SK-N-SH (cell line): Measurements from ENCODE around the gene SH3RF1. TPM values are rescaled to one million over a fixed set of nuclear protein-coding genes. Genes with fewer than 3 reads are reported as not detected.
A peak's percentile ranks its signal among the peaks of the same experiment; 100 is the strongest.

Experiments
- CTCF ChIA-PET: fragments of 300-600, 350-600 bp; formaldehyde crosslinking; extraction: SDS; loops from one replicate; lab custom pipeline; 2021; lab: Yijun Ruan, JAX
- POLR2A ChIA-PET: fragments of 350-600 bp; sonication (Branson Sonifier 250); formaldehyde crosslinking; extraction: SDS; loops from one replicate; lab custom pipeline; 2020; ENCODE audit warnings: antibody characterized with exemption, inconsistent platforms; lab: Yijun Ruan, JAX
- DNase-seq: peaks from one replicate; pipeline ENCODE4 v3.0.0; 2012
- H2AFZ ChIP-seq: fragments of 200-600 bp; sonication (generic); 2 replicates; pipeline ENCODE4 v1.8.1; 2016; ENCODE audit warnings: antibody characterized with exemption, mild to moderate bottlenecking, low read depth
- H3F3A ChIP-seq: fragments of 200-600 bp; sonication (generic); replicated peaks from 2 replicates; pipeline ENCODE3; 2016; ENCODE audit warnings: antibody characterized with exemption, mild to moderate bottlenecking; ENCODE audit not compliant: insufficient read depth
- H3K27ac ChIP-seq, 2 experiments: fragments of 200-500 bp in 1 of 2; fragments of 200-600 bp in 1 of 2; sonication (Bioruptor generic) in 1 of 2; sonication (generic), shearing (Covaris generic) in 1 of 2; 2 replicates each; pipeline versions ENCODE4 v1.5.1 to v1.6.1; 2014 to 2016; ENCODE audit warnings: low read depth in 2 of 2, inconsistent platforms in 1 of 2, low read length in 1 of 2, mild to moderate bottlenecking in 1 of 2, mixed read lengths in 1 of 2
- H3K27me3 ChIP-seq: fragments of 200-600 bp; sonication (generic), shearing (Covaris generic); 2 replicates; pipeline ENCODE4 v1.6.1; 2016; ENCODE audit warnings: mixed run types; ENCODE audit not compliant: insufficient read depth
- H3K36me3 ChIP-seq, 2 experiments: fragments of 200-500 bp in 1 of 2; fragments of 200-600 bp in 1 of 2; sonication (Bioruptor generic) in 1 of 2; sonication (generic) in 1 of 2; replicated peaks in 1 of 2; 2 replicates each; pipeline versions ENCODE3 to v1.5.1; 2014 to 2016; ENCODE audit warnings: low read length in 1 of 2, mild to moderate bottlenecking in 1 of 2; ENCODE audit not compliant: insufficient read depth in 2 of 2, control insufficient read depth in 1 of 2
- H3K4me1 ChIP-seq, 2 experiments: fragments of 200-500 bp in 1 of 2; fragments of 200-600 bp in 1 of 2; sonication (Bioruptor generic) in 1 of 2; sonication (generic), shearing (Covaris generic) in 1 of 2; 2 replicates each; pipeline versions ENCODE4 v1.5.1 to v1.6.1; 2014 to 2016; ENCODE audit warnings: low read depth in 1 of 2, low read length in 1 of 2, mixed run types in 1 of 2; ENCODE audit not compliant: insufficient read depth in 2 of 2, control insufficient read depth in 1 of 2
- H3K4me2 ChIP-seq: fragments of 200-600 bp; sonication (generic), shearing (Covaris generic); 2 replicates; pipeline ENCODE4 v1.6.1; 2017; ENCODE audit warnings: mixed run types
- H3K4me3 ChIP-seq, 2 experiments: fragments of 200-500 bp in 1 of 2; fragments of 200-600 bp in 1 of 2; sonication (Bioruptor generic) in 1 of 2; sonication (generic), shearing (Covaris generic) in 1 of 2; 2 replicates each; pipeline versions ENCODE4 v1.5.1 to v1.8.1; 2014 to 2016; ENCODE audit warnings: low read depth in 2 of 2, inconsistent platforms in 1 of 2, low read length in 1 of 2, mild to moderate bottlenecking in 1 of 2, mixed read lengths in 1 of 2, moderate library complexity in 1 of 2
- H3K79me2 ChIP-seq: fragments of 200-600 bp; sonication (generic); 2 replicates; pipeline ENCODE4 v1.8.1; 2017; ENCODE audit warnings: mild to moderate bottlenecking; ENCODE audit not compliant: insufficient read depth
- H3K9ac ChIP-seq: fragments of 200-600 bp; sonication (generic); 2 replicates; pipeline ENCODE4 v1.6.1; 2017; ENCODE audit warnings: mixed run types
- H3K9me2 ChIP-seq: fragments of 200-600 bp; sonication (generic); 2 replicates; pipeline ENCODE4 v1.6.1; 2017; ENCODE audit warnings: mixed run types
- H3K9me3 ChIP-seq: fragments of 200-600 bp; sonication (generic); 2 replicates; pipeline ENCODE4 v1.6.1; 2017; ENCODE audit warnings: mixed run types, mild to moderate bottlenecking, moderate library complexity
- H4K20me1 ChIP-seq: fragments of 200-600 bp; sonication (generic); 2 replicates; pipeline ENCODE4 v1.6.1; 2017; ENCODE audit warnings: mild to moderate bottlenecking, mixed run types; ENCODE audit not compliant: insufficient read depth
- CTCF ChIP-seq: fragments of 200-600 bp; sonication (generic); IDR thresholded peaks from 2 replicates; pipeline ENCODE4 v1.6.1; 2017; ENCODE audit warnings: antibody characterized with exemption, mild to moderate bottlenecking, moderate library complexity
- ELF1 ChIP-seq: IDR thresholded peaks from 2 replicates; pipeline ENCODE4 v1.4.0; 2012
- FOSL2 ChIP-seq: IDR thresholded peaks from 2 replicates; pipeline ENCODE4 v1.4.0; 2012; ENCODE audit warnings: low read depth, mild to moderate bottlenecking, moderate library complexity, borderline replicate concordance
- GATA2 ChIP-seq: sonication (generic); formaldehyde crosslinking; IDR thresholded peaks from 2 replicates; pipeline ENCODE4 v1.5.0; 2020; ENCODE audit warnings: mild to moderate bottlenecking, missing genetic modification reagents
- IRF3 ChIP-seq: fragments of 150-350 bp; IDR thresholded peaks from 2 replicates; pipeline ENCODE4 v1.6.1; 2016; ENCODE audit warnings: mild to moderate bottlenecking, low read depth, low read length
- JUND ChIP-seq: IDR thresholded peaks from 2 replicates; pipeline ENCODE4 v1.4.0; 2012
- MAX ChIP-seq: IDR thresholded peaks from 2 replicates; pipeline ENCODE4 v1.4.0; 2012; ENCODE audit warnings: low read depth
- NFIC ChIP-seq: IDR thresholded peaks from 2 replicates; pipeline ENCODE4 v1.4.0; 2012; ENCODE audit warnings: borderline replicate concordance
- POLR2AphosphoS5 ChIP-seq: IDR thresholded peaks from 2 replicates; pipeline ENCODE4 v1.6.1; 2012; ENCODE audit warnings: low read depth, low read length
- RAD21 ChIP-seq: IDR thresholded peaks from 2 replicates; pipeline ENCODE4 v1.6.1; 2012; ENCODE audit warnings: mild to moderate bottlenecking, low read length
- SMC3 ChIP-seq: IDR thresholded peaks from 2 replicates; pipeline ENCODE4 v1.6.1; 2012; ENCODE audit warnings: low read depth, low read length, improper control_type of control experiment
- TAF1 ChIP-seq: IDR thresholded peaks from 2 replicates; pipeline ENCODE4 v1.6.1; 2012; ENCODE audit warnings: low read depth, mild to moderate bottlenecking, low read length, moderate library complexity, borderline replicate concordance
- TEAD4 ChIP-seq: IDR thresholded peaks from 2 replicates; pipeline ENCODE4 v1.4.0; 2012; ENCODE audit warnings: mild to moderate bottlenecking, borderline replicate concordance; ENCODE audit not compliant: insufficient read depth
- USF2 ChIP-seq: fragments of 150-350 bp; IDR thresholded peaks from 2 replicates; pipeline ENCODE4 v1.6.1; 2017; ENCODE audit warnings: antibody characterized with exemption, low read length, low read depth, borderline replicate concordance
- WGBS: methylation state at CpG from one replicate; pipeline ENCODE4 v1.1.6; 2017; ENCODE audit warnings: low lambda C conversion rate; 5-methylcytosine and 5-hydroxymethylcytosine counted together
- polyA plus RNA-seq, 3 experiments: library from polyadenylated mRNA; depleted of rRNA; stranded (reverse); fragments of >200 nt; gene quantifications; 2 replicates each; pipeline ENCODE4 v1.2.3, GENCODE V29; 2012

The SH3RF1 gene
- polyA plus RNA-seq, 1 of the 3 experiments (the other 2 are of a cell fraction), result 22.0 TPM

GRCh38 chr4:169208516-169208915 is 62.2 kb downstream of the SH3RF1 start (continued):
- TF ChIP-seq USF2 (no peak), POLR2AphosphoS5 (no peak), CTCF (no peak), RAD21 (no peak)

GRCh38 chr4:169208090-169208455 is 62.7 kb downstream of the SH3RF1 start:
- no peak overlapping the region for H3K4me3 ChIP-seq
- no peaks in the 10 kb centered on the region for H3K27me3 ChIP-seq
- H3K27ac ChIP-seq, result peak overlapping the region in 1 of 2 experiments; percentile 59; a peak in 2 of 4 replicates
- H3K4me2 ChIP-seq, result no peak overlapping the region
- POLR2A ChIA-PET, result no interaction called here
- H3K9me3 ChIP-seq, result no peaks in the 10 kb centered on the region
- H3K4me1 ChIP-seq, result peaks cover 9% of the 10 kb centered on the region in 2 experiments; a peak in 2 of 4 replicates
- WGBS, result 90% methylated on average over 3 of the region's 3 CpGs
- H3F3A ChIP-seq, result peaks cover 25% of the 10 kb centered on the region
- no peaks in the 10 kb centered on the region for H3K9me2 ChIP-seq
- no peak for DNase-seq
- peaks cover 0 to 11% of the 10 kb centered on the region in 2 experiments for H3K36me3 ChIP-seq
- H2AFZ ChIP-seq, result no peak overlapping the region
- TF ChIP-seq JUND (no peak), GATA2 (CRISPR knock-in tag) (no peak), TAF1 (no peak), IRF3 (no peak), SMC3 (no peak)
- H3K9ac ChIP-seq, result no peak overlapping the region
- CTCF ChIA-PET, result no interaction called here
- peaks cover 33% of the 10 kb centered on the region for H4K20me1 ChIP-seq
- H3K79me2 ChIP-seq, result peaks cover 100% of the 10 kb centered on the region

- POLR2A ChIA-PET, result no interaction called here
- H3K79me2 ChIP-seq, result peaks cover 100% of the 10 kb centered on the region
- H3K4me2 ChIP-seq, result no peak overlapping the region
- H3K27me3 ChIP-seq, result no peaks in the 10 kb centered on the region
- no peak for TF ChIP-seq ELF1
- no peak for TF ChIP-seq NFIC
- TF ChIP-seq MAX, result no peak
- no peak for TF ChIP-seq TEAD4
- TF ChIP-seq FOSL2, result no peak
- H3K4me1 ChIP-seq, result peaks cover 9 to 10% of the 10 kb centered on the region in 2 experiments; a peak in 3 of 4 replicates
- no peak for DNase-seq
- H2AFZ ChIP-seq, result no peak overlapping the region
- peaks cover 25% of the 10 kb centered on the region for H3F3A ChIP-seq
- no peaks in the 10 kb centered on the region for H3K9me2 ChIP-seq
- H3K9me3 ChIP-seq, result no peaks in the 10 kb centered on the region
- no peak overlapping the region for H3K4me3 ChIP-seq
- CTCF ChIA-PET, result no interaction called here
- 100% methylated on average over 2 of the region's 2 CpGs for WGBS
- H4K20me1 ChIP-seq, result peaks cover 33% of the 10 kb centered on the region
- H3K36me3 ChIP-seq, result peaks cover 0 to 8% of the 10 kb centered on the region in 2 experiments
- peak overlapping the region in 1 of 2 experiments; percentile 59; a peak in 1 of 4 replicates for H3K27ac ChIP-seq
- no peak overlapping the region for H3K9ac ChIP-seq
Measured at GRCh38 chr4:169207436-169208089, 63.2 kb downstream of the SH3RF1 start.
